Vagina (tissue), 2 donors: ENCODE results near the gene LAMA2. TPM values are rescaled to one million over a fixed set of nuclear protein-coding genes. Genes with fewer than 3 reads are reported as not detected.

ENCODE experiments used
- DNase-seq, 2 donors: peaks; one replicate each; pipeline ENCODE4 v3.0.0-alpha.2; 2017; ENCODE audit errors: extremely low spot score in 2 of 2
- H3K27ac ChIP-seq: fragments of 200-600 bp; sonication (generic); one replicate; pipeline ENCODE4 v1.5.1; 2019
- H3K27me3 ChIP-seq: fragments of 200-600 bp; sonication (generic); one replicate; pipeline ENCODE4 v1.5.1; 2019
- H3K36me3 ChIP-seq, 2 donors: fragments of 200-600 bp; sonication (generic); one replicate each; pipeline ENCODE4 v1.5.1; 2017 to 2019
- H3K4me1 ChIP-seq: fragments of 200-600 bp; sonication (generic); one replicate; pipeline ENCODE4 v1.5.1; 2019
- H3K4me3 ChIP-seq, 2 donors: fragments of 200-600 bp; sonication (generic); 1 replicate in 1 of 2; 2 replicates in 1 of 2; pipeline ENCODE4 v1.5.1; 2016 to 2019
- H3K9me3 ChIP-seq: fragments of 200-600 bp; sonication (generic); one replicate; pipeline ENCODE4 v1.5.1; 2019
- POLR2A ChIP-seq, 2 donors: fragments of 450-650 bp; IDR thresholded peaks; one replicate each; pipeline ENCODE4 v1.6.1; 2017; ENCODE audit warnings: antibody characterized with exemption in 2 of 2, mild to moderate bottlenecking in 2 of 2, moderate library complexity in 2 of 2
- POLR2AphosphoS5 ChIP-seq, 2 donors: sonication (generic); formaldehyde crosslinking; IDR thresholded peaks; one replicate each; pipeline ENCODE4 v1.9.0; 2017; ENCODE audit warnings: antibody characterized with exemption in 2 of 2, mild to moderate bottlenecking in 2 of 2, low read depth in 1 of 2; ENCODE audit not compliant: insufficient read depth in 1 of 2
- intact Hi-C: fragments of 100-400 bp; cut with DNase I; formaldehyde crosslinking; loops from one replicate; pipeline ENCODE4 v1.15.1; 2023
- total RNA-seq: library from RNA; depleted of rRNA; stranded (reverse); fragments of >200 nt; gene quantifications from one replicate; pipeline ENCODE4 v1.2.3, GENCODE V29; 2016
- TF ChIP-seq, protein P1 (sequence below), 3 experiments: fragments of 450-650 bp in 2 of 3; fragments of 200-600 bp in 1 of 3; sonication (generic) in 1 of 3; IDR thresholded peaks; one replicate each; pipeline ENCODE4 v1.5.1; 2017 to 2019; ENCODE audit warnings: antibody characterized with exemption in 3 of 3, mild to moderate bottlenecking in 2 of 3, moderate library complexity in 2 of 3

LAMA2 gene
- total RNA-seq, 1 donor from 2014 or later: 91.1 TPM

- intact Hi-C loops: no loop called here
- DNase-seq: no peak
These were observed 67.9 kb downstream of the LAMA2 start for GRCh38 chr6:128950864-128951263.

DNA sequence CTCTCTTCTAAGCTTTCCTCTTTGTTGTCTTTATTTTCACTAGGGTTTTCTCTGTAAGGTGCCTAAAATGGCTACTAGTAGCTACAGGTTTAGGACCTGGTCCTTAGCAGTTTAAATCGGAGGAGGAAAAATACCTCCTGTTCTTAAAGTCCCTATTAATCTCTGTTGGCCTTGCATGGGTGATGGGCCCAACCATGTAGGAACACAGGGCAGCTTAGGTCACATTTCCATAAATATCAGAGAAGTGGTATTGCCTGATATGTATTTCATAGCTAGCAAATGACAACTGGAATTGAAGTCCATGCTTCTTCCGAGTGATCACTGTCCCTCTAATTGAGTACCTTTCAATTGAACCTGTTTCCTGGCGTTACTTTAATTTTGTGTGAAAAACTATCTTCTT is 70.0 kb downstream of the LAMA2 start:
- DNase-seq: no peak
- no peaks in the 10 kb centered on the region for H3K9me3 ChIP-seq
- H3K4me3 ChIP-seq: no peak overlapping the region
- TF ChIP-seq POLR2A (IDR thresholded peaks at IDR 0.05) (no peak), POLR2AphosphoS5 (IDR thresholded peaks at IDR 0.05; ENCODE audit: insufficient read depth in 1 of 2, low read depth in 1 of 2) (no peak)
- TF ChIP-seq, protein P1, sequence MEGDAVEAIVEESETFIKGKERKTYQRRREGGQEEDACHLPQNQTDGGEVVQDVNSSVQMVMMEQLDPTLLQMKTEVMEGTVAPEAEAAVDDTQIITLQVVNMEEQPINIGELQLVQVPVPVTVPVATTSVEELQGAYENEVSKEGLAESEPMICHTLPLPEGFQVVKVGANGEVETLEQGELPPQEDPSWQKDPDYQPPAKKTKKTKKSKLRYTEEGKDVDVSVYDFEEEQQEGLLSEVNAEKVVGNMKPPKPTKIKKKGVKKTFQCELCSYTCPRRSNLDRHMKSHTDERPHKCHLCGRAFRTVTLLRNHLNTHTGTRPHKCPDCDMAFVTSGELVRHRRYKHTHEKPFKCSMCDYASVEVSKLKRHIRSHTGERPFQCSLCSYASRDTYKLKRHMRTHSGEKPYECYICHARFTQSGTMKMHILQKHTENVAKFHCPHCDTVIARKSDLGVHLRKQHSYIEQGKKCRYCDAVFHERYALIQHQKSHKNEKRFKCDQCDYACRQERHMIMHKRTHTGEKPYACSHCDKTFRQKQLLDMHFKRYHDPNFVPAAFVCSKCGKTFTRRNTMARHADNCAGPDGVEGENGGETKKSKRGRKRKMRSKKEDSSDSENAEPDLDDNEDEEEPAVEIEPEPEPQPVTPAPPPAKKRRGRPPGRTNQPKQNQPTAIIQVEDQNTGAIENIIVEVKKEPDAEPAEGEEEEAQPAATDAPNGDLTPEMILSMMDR (IDR thresholded peaks at IDR 0.05): no peak
- intact Hi-C loops: no loop called here
- no peak overlapping the region for H3K27ac ChIP-seq
- H3K27me3 ChIP-seq: no peaks in the 10 kb centered on the region
- no peaks in the 10 kb centered on the region for H3K36me3 ChIP-seq
- no peaks in the 10 kb centered on the region for H3K4me1 ChIP-seq

More at GRCh38 chr6:128950864-128951263, 67.9 kb downstream of the LAMA2 start:
- H3K4me1 ChIP-seq: no peaks in the 10 kb centered on the region
- no peaks in the 10 kb centered on the region for H3K36me3 ChIP-seq
- no peaks in the 10 kb centered on the region for H3K9me3 ChIP-seq
- H3K27me3 ChIP-seq: no peaks in the 10 kb centered on the region
- TF ChIP-seq POLR2A (IDR thresholded peaks at IDR 0.05): no peak
- TF ChIP-seq, protein P1 (IDR thresholded peaks at IDR 0.05): no peak
- TF ChIP-seq POLR2AphosphoS5 (IDR thresholded peaks at IDR 0.05; ENCODE audit: insufficient read depth in 1 of 2, low read depth in 1 of 2): no peak
- no peak overlapping the region for H3K4me3 ChIP-seq
- no peak overlapping the region for H3K27ac ChIP-seq

GRCh38 chr6:128954308-128955043 is 71.5 kb downstream of the LAMA2 start:
- H3K27me3 ChIP-seq: no peaks in the 10 kb centered on the region
- H3K4me3 ChIP-seq: no peak overlapping the region
- H3K27ac ChIP-seq: no peak overlapping the region
- intact Hi-C loops: no loop called here
- H3K9me3 ChIP-seq: no peaks in the 10 kb centered on the region
- TF ChIP-seq POLR2A (IDR thresholded peaks at IDR 0.05): no peak
- TF ChIP-seq, protein P1 (IDR thresholded peaks at IDR 0.05): no peak
- no peak for TF ChIP-seq POLR2AphosphoS5 (IDR thresholded peaks at IDR 0.05; ENCODE audit: insufficient read depth in 1 of 2, low read depth in 1 of 2)
- DNase-seq: no peak
- H3K4me1 ChIP-seq: no peaks in the 10 kb centered on the region
- H3K36me3 ChIP-seq: no peaks in the 10 kb centered on the region

DNA sequence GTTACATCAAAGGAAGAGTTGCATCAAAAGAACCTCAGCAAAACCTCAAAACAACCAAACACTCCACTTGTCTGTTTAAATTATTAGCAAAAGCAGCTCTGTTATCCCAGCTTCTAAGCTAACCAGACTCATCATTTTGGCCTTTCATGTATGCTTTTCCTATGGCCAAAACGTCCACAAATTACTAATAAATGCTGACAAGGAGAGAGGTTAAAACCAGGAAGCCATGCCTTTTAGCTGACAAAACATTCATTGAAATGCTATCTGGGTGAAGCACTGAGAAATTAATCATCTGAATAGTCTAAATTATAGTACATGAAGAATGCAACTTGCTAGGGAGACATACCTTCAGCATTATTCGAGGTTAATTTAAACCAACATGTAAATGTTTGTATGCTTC is 80.6 kb downstream of the LAMA2 start:
- Histone ChIP-seq H3K27ac (no peak overlapping the region), H3K27me3 (no peaks in the 10 kb centered on the region), H3K4me1 (no peaks in the 10 kb centered on the region), H3K4me3 (no peak overlapping the region), H3K36me3 (no peaks in the 10 kb centered on the region), H3K9me3 (no peaks in the 10 kb centered on the region)
- DNase-seq: no peak
- TF ChIP-seq POLR2A (IDR thresholded peaks at IDR 0.05) (no peak), POLR2AphosphoS5 (IDR thresholded peaks at IDR 0.05; ENCODE audit: insufficient read depth in 1 of 2, low read depth in 1 of 2) (no peak)
- TF ChIP-seq, protein P1 (IDR thresholded peaks at IDR 0.05): no peak
- intact Hi-C loops: no loop called here

DNA sequence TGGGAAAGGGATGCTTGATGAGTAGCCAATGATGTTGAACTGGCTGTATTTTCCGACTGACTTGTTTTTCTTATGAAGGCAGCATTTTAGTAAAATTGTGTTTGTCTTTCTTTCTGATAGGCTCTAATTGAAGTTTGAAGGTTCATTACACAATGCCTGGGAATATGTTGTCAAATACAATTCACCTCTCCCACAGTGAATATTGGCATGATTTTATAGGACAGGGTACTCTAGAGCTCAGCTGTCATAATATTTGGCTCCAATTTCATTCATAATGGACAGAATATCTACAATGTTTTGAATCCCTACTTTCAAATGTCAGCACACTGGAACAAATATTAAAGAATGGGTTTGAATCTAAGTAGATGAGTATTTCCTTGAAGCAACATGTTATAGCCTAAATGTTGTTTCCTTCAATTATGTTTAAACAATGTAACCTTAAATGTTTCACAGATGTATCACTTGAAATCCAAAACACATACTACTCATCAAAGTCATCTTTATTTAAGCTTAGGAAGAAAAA is 81.4 kb downstream of the LAMA2 start:
- TF ChIP-seq, protein P1 (IDR thresholded peaks at IDR 0.05): no peak
- TF ChIP-seq POLR2AphosphoS5 (IDR thresholded peaks at IDR 0.05; ENCODE audit: insufficient read depth in 1 of 2, low read depth in 1 of 2) (no peak), POLR2A (IDR thresholded peaks at IDR 0.05) (no peak)
- H3K9me3 ChIP-seq: no peaks in the 10 kb centered on the region
- DNase-seq: no peak
- H3K36me3 ChIP-seq: no peaks in the 10 kb centered on the region
- H3K27me3 ChIP-seq: no peaks in the 10 kb centered on the region
- intact Hi-C loops: no loop called here
- H3K4me1 ChIP-seq: no peaks in the 10 kb centered on the region
- H3K27ac ChIP-seq: peak overlapping the region; percentile 34
- no peak overlapping the region for H3K4me3 ChIP-seq
